ENCODE results near the gene GIGYF2.
"Not testable (repeated sequence)": the region's sequence is repeated elsewhere in the genome, so short reads cannot be mapped to it uniquely, and the experiment has no call there.

GIGYF2 gene

DNA sequence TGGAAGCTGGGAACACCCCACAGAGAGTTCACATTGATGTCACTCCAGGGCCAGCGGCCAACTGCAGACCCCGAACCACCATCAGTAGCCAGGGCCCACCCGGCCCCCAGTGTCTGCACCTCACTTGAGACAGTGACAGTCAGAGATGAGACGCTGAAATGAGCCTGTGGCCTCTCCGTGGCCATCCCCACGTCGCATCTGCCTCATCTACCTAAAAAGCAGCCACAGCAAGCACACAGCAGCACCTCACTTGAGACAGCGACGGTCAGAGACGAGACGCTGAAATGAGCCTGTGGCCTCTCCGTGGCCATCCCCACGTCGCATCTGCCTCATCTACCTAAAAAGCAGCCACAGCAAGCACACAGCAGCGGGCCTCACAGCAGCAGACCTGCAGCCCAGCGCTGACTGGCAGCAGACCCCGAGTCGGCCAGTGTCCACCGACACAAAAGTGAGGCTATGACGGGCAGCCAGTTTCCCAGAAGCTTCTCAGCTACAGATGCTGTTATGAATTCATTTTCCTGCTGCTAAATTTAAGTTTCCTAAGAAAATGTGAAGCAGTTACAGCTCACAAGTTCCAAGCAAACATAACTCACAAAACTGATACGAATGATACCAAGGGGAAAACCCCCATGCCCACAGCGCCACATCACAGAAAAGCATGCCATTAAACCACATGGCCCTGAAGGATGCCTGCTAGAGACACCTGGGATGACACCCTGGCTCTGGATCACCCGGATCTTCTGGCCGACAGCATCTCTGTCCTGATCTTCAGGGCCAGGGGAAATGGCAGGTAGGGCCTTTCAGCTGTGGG lies 200.7 kb downstream of the GIGYF2 start:
- DNase-seq = no peak

GRCh38 chr2:232898592-232899543 lies 201.7 kb downstream of the GIGYF2 start:
- no peak for DNase-seq

- no peak for DNase-seq
Measured at GRCh38 chr2:232900811-232901735, 203.9 kb downstream of the GIGYF2 start.

- no peak for DNase-seq
Measured at GRCh38 chr2:232901736-232902578, 204.8 kb downstream of the GIGYF2 start.

GRCh38 chr2:232903989-232904388 lies 206.9 kb downstream of the GIGYF2 start:
- no peak for DNase-seq

- peak; percentile 19 to 71 for DNase-seq
Measured at GRCh38 chr2:232906867-232907717, 210.0 kb downstream of the GIGYF2 start.

- not testable (repeated sequence) for DNase-seq
Measured at GRCh38 chr2:232907718-232908085, 210.6 kb downstream of the GIGYF2 start.

DNA sequence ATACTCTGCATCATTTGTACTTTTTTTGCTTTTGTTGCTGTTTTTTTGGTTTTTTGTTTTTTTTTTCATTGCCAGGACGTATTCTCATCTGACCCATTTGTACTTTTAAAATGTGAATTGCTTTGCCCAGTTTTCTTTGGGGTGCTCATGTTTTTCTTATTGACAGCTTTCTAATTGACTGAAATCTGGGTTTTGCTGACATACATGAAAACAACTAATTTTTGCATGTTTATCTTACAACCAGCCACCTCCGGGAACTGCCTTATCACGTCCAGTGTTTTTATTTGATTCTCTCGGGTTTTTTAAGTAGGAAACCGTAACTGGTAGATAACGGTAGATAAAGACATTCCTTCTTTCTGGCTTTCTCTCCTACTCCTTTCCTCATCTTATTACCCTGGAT lies 211.6 kb downstream of the GIGYF2 start:
- DNase-seq = no peak
